G401.6 (cell line): ENCODE measurements around the gene COPS7A.

Experiments
- FAIRE-seq: peaks from 2 replicates; lab custom pipeline; 2012; peaks lifted over from hg19 to GRCh38; lab: Jason Lieb, UNC

The COPS7A gene, protein sequence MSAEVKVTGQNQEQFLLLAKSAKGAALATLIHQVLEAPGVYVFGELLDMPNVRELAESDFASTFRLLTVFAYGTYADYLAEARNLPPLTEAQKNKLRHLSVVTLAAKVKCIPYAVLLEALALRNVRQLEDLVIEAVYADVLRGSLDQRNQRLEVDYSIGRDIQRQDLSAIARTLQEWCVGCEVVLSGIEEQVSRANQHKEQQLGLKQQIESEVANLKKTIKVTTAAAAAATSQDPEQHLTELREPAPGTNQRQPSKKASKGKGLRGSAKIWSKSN

DNA sequence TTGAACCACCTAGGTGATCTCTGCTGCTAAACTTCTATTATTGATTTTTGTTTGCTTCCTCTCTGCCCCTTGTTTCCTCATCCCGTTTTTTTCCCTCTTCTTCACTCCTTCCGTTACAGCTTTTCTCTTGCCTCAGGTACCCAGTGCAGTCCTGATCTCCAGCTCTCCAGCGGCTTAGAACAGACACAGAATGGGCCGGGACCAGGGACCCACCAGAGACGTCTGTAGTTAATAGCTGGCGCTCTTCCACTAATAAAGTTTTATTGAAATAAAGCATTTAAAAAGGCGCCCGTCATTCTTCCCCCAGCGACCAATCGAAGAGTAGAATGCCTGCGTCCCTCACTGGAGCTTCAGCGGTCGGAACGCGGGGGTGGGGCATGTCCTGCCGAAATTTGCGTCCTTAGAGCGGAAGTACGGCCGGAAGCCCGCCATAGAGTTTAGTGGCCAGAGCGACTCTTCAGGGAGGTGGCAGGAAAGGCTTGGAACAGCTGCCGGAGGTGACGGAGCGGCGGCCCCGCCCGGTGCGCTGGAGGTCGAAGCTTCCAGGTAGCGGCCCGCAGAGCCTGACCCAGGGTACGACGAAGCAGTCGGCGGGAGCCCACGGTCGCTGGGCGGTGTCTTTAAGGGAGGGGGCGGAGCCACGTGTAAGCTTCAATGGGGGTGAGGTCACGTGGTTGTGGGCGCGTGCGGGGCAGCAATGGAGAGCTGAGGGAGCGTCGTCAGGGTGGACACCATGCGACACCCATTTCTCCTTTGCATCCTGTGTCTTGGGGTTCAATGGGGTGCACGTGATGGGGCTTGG is at the start of gene COPS7A:
COPS7A (plus strand) TSS at position 440 of the 802 bp plus-strand sequence. CDS start 611 bp downstream, outside the sequence.
- FAIRE-seq: peak; percentile 99

DNA sequence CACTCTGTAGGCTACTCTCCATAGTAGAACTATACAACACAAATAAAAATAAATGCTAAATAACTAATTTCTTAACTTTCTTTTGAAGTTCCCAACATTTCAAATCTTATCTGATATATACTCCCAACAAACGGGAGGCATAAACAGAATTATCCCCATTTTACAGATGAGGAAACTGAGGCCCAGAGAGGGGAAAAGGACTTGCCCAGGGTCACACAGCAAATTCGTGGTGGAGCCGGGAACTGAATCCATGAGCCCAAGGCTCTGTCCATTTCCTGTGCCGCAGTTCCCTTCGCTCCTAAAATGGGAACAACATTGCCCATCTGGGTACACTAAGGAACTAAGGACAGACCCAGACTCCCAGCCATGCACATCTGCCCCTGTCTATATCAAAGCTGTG is 46.9 kb upstream of the COPS7A start:
- no peak for FAIRE-seq

DNA sequence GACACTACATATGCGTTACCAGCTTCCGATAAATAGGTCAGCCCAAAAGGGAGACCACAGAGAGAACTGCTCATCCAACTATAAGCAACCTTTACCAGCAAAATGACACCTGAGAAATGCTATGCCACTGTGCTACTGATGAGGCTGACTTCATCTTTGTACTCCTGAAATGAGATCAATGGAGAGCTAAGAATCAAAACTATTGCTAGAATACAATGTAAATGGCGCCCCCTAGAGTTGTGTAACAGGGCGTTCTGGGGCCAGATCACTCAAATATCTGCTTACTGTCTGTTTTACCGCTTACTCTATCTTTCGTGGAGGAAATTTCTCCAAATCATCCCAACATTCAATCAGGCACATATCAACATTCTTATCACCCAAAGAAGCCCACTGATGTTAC is 39.2 kb upstream of the COPS7A start:
- FAIRE-seq: no peak

DNA sequence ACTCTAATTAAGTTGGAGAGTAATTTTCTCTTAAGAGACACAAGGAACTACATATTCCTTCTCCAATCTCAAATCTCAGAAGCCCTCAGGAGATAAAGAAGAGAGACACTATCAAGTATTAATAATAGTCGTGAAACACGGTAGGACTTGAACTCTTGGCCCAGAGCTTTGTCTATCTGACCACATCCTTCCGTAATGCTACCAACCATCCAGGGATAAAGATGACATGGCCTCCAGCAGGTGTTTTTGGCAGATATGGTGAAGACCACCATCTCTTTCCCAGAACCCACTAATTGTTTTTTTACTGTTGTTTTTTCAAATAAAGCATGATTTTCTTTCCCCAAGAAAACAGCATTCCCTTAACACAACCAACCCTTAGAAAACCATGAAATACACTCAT is 38.0 kb upstream of the COPS7A start:
- no peak for FAIRE-seq

DNA sequence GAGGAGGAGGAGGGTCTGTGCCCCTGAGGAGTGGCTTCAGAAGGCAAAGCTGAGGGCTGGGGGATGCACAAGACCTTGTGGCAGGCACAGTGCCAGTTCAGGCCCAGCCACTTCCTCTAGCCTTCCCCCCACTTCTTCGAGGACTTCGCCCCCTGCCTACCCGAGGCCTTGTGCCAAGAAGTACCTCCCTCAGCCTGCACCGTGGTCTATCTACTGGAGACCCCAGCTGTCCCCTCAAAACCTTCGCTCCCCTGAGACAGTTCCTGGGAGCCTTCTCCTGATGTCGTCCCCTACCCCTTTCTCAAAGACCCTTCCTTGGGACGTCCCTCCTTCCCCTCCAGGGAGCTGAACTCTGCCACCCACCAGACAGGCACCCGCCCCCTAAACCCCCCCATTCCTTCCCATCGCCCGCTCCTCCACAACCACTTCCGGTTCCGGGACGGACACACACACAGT is 35.3 kb upstream of the COPS7A start:
- no peak for FAIRE-seq

DNA sequence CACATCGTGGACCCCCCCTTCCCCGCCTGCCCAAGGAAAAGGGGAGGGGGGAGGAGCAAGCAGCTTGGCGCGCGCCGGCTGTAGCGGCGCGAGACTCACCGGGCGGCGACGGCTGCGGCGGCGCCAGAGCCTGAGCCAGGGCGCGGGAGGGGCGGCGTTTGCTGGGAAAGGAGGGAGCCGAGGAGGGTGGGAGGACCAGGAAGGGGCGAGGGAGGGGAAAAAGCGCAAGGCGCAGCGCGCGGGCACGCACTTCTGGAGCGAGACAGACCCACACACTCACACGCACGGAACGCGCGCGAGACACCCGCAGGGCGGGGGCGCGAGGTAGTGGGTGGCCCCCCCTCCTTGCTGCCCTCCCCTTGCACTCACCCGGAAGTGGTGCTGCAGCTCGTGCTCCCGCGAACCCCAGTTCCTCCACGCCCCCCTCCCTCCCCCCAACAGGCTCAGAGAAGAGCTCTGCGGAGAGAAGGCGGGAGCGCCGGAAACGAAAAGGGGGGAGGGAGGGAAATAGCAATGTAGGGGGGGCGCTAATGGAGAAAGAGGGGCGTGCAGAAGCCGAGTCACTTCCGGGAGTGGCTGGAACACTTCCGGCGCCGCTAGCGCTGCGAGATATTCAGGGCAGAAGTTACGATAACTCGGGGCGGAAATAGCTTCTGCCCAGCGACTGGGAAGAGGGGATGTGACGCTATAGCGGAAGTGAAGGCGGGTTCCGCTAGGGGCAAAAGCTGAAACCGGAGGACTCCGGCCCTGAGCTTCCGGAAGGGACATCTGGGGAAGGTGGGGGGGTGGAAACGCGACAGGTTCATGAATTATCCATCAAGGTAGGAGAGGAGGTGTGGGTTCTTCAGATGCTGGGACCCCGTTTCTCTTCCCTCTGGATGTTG is 34.6 kb upstream of the COPS7A start, which contains the start of gene ZNF384:
ZNF384 (minus strand) TSS at position 377 of the 884 bp plus-strand sequence. CDS start 9,855 bp downstream, outside the sequence.
- peak; percentile 99 for FAIRE-seq

DNA sequence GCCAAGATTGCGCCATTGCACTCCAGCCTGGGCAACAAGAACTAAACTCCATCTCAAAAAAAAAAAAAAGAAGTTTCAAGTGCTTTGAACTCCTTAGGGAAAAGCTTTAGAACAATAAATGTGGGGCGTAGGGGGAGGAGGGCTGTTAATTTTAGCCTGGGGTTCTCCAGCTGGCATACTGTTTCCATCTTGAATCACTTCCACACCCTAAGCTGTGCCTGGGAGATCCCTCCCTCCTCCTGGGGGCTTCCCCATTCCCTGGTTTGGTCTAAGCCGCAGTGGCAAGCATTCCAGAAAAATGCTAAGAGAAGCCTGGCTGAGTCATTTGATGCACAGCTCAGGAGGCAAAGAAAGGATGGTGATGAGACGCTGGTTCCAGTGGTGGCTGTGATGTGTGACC is 32.4 kb upstream of the COPS7A start:
- FAIRE-seq: no peak

DNA sequence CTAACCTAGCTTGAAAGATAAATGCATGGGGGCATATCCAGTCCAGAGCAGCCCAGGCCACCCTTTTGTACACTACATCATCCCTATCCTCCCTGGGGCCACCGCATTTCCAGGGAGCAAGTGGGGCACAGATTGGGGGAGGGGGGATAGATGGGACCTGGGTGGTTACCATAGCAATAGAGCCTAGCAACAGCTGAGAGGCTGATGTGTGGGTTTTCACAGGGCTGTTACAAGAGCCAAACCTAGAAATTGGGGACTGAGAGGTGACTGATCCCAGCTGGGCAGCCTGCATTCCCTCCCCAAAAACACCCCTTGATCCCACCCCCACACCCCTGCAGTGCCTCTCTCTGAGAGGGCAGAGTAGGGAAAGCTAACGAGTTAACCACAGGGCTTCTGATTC is 31.0 kb upstream of the COPS7A start:
- no peak for FAIRE-seq

DNA sequence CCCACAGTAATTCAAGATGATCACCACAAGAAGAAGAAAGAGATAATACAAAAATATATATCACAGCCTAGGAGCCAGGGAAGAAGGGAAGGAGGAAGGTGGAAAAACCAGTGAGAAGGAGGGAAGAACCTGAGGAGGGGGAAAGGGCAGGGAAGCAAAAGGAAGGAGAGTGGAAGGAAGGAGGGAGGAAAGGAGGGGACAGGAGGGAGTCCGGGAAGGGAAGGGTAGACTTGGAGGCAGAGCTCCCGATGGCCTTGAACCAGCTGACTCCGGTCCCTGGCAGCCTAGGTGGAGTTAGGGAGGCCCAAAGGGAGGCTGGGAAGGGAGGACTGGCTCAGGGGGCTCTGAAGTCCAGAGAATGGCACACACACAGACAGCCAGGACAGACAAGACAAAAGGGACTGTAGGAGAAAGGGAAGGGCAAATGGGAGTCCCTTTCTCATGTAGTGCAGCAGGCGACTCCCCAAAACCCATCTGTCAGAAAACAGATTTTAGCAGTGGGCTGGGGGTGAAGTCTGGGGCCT is 30.0 kb upstream of the COPS7A start:
- FAIRE-seq: no peak

DNA sequence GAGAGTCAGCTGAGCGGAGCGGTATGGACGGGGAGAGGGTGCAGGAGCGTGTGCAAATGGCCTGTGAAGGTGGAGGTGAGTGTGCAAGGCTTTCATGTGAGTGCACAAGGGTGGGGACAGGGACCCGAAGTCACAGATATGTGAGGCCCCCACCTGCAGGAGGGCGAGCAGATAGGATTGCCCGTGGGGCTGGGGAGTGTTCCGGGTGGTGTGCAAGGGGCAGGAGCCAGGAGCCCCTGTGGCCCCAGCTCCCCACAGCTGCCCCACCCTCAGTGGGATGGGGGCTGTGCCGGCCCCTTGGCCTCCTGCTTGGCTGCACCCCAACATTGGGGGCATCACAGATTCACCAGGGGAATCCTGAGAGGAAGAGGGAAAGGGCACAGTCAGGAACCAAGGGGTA is 29.1 kb upstream of the COPS7A start:
- FAIRE-seq: no peak

DNA sequence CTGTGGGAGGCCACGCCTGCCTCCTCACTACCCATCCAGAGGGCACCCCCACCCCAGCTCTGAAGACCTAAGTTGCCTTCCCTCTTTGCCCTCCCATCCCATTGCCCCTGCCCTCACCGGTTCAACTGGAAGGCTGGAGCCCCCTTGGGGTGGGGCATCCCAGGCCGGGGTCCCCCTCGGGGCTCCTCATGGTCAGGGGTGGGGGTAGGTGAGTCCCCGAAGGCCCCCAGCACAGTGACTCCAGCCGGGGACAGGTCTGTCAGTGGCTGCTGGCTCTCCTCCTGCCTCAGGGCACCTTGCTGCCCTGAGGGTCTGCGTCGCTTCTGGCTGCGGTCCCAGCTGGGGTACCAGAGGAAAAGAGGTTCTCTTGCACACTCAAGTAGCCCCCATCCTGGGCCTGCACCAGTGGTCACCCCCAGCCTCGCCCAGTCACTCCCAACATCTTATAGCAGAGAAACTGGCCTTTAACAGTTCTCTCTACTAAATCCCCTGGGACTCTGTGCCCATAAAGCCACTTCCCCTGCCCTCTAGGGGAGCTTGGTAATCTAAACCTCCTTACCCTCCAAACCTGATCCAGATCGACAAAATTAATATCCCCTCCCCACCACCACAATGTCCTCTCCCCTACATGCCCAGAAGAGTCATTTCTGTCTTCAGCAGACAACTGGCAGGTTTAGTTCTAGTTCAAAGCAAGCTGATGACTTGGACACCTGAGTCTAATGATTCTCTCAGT is 28.4 kb upstream of the COPS7A start:
- no peak for FAIRE-seq

DNA sequence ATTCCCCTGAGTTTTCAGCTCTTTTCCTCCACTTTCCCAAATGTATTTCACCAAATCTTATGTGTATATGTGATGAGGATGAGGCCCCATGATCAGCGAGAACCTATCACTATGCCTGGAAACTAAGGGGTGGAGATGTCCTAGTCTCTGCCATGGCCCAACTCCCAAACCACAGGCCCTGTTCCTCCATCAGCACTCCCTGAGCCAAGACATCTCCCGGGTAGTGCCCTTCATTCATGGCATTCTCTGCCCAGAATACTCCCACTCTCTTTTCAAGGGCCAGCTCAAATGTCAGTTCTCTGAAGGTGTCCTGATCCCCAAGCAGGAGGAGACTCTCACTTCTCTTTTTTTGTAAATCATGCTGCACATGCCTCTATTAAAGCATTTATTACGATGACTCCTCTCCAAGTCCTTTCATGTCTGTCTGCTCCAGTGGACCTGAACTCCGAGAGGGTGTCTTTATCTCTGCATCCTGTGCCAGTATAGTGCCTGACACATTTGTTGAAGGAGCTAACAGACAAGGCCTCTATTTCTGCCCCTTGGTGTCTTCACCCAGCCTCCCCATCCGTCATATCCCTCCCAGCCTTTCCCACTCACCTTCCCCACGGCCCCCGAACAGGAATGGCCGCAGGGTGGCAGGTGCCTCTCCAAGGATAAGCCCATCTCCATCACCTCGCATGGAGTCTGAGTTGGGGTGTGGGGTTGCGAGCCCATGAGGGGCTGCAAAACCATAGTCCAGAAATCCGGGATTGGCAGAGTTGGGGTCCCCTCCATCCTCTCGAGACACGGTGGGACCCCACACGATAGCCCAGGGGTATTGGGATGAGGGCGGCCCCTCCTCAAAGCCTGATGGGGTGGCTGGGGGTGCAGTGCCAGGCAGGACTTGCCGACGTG is 26.9 kb upstream of the COPS7A start:
- no peak for FAIRE-seq

DNA sequence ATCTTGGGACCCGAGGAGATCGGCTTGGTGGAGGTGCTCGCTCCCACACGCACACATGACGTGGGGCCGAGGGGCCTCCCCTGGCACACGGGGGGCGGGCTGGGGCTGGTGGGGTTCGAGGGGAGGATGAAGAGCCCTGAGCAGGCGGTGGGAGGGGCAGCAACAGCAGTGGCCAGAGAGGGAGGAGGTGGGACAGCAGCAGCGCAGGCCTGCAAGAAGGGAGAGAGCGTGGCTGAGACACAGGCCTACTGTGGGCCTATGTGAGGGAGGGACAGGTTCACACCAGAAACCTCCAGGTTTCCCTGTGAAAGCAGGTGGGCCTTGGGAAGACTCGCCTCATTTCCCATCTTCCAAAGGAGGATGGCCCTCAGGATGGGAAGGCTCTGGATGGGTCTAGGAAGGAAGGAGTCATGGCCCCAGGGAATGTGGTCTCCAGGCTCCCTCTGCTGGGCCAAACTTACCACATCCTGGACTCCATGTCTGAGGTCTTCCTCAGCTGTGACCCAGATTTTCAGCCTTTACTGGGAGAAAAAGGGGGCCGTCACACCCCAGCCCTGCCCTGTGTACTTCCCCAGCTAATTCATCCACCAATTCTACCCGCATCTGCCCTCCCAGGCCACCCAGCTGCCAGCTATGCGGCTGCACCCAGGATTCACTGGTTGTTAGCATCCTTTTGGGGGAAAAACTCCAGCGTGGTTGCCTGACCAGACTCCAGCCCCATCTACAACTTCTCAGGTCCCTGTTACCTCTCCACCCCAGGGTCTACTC is 26.1 kb upstream of the COPS7A start:
- FAIRE-seq: peak; percentile 61

DNA sequence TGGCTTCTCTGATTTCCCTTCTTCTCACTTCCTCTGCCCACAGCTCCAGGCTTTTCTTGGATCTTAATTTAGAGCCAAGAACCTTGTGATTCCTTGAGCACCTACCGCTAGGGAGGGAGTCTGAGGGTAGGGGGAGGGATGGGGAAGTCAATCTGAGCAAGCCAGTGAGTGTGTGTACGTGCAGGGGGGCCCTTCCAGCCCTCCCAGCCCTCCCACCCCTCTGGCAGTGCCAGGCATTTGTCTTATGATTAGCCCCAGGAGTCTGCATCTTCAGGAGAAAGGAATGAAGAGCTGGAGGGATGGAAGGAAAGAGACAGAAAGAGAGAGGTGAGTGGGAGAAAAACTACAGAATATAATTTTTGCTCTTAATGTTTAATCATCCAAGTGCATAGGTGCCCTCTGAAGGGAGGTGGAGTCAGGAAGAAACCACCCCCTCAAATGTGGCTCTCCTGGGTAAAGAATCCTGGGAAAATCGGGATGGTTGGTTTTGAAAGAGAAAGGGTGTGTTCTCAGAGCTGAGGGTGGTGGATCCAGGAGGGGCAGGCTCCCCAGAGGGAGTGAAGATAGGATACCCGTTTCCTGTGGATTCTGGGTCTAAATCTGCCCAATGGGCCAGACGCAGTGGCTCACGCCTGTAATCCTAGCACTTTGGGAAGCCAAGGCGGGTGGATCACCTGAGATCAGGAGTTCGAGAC is 25.3 kb upstream of the COPS7A start:
- FAIRE-seq: no peak

DNA sequence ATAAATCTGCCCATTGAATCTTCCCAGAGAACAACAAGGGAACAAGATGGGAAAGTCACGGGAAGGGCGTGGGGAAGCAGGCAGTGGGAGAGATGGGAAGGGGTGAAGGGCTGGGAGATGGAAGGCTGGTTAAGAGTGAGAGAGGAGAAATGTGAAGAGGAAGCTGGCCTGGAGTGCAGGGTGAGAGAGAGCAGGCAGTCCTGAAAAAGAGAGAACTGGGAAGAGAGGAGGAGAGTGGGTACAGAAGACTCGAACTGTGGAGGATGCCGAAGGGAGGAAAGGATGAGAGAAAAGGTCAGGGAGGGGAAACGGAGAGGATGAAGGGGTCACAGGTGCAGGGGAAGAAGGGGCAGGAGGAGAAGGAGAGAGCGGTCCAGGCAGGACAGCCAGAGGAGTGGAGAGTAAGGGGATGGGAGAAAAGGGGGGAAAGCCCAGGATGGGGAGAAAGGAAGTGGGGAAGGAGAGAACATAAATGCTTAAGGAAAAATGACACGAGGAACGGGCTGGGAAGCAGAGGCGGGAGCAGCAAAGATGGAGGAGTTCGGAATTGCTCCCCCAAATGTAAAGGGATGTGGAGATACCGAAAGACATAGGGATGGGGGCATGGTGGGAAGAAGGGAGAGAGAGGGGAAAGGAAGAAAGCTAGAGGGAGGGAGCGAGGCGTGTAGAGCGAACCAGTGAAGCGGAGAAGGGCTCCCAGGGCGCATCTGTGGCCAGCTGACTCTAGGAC is 24.4 kb upstream of the COPS7A start:
- no peak for FAIRE-seq

DNA sequence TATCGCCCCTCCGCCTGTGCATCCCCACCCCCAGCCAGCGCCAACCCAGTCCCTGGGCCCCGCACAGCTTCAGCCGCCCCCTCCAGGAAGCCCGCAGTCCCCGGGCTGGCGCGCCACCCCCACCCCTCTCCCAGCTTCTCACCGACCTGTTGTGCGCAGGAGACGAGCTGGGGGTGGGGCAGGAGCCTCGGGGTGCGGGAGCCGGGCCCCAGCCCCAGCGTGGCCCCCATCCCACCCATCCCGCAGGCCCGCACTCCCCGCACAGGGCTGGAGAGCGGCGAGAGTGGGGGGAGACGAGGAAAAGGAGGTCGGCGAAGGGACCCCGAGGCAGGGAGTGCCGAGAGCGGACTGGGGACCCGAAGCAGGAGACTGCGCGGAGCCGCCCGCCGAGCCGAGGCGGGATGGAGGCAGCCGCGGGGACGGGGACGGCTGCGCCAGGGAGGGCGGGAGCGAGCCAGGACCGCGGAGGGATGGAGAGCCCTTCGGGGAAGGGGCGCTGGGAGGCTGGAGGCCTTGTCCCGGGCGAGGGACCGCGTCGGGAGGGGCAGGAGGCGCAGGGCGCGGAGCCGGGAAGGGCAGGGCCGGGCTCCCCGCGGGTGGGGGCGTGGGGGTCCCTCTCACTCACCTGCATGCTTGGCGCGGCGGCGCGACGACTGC is 23.7 kb upstream of the COPS7A start:
- FAIRE-seq: no peak

DNA sequence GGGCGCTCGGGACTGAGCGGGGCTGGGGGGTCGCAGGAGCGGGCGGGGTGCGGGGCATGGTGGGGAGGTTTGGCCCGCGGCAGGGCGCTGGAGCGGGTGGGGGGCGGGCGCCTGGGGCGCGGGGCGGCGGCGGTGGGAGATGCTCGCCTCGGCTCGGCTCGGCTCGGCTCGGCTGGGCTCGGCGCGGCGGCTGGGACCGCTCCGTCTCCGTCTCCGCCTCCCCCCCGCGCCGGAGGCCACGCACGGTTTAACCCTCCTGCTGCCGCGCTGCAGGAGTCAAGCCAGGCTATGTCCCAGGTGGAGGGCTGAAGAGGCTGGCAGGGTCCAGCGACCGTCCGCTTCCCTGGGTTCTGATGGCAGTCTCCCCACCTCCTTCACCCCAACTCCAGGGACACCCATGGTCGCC is 23.2 kb upstream of the COPS7A start, which contains the start of gene PIANP:
PIANP (minus strand) TSS at position 170 of the 406 bp plus-strand sequence. CDS start 2,754 bp downstream, outside the sequence.
- FAIRE-seq: no peak
